H1 (cell line): ENCODE results near the gene ZNF773.

Source experiments
- EP300 ChIP-seq, 2 experiments: IDR thresholded peaks; 1 replicate in 1 of 2; 2 replicates in 1 of 2; pipeline ENCODE4 v1.6.1; 2011 to 2012; ENCODE audit warnings: low read depth in 2 of 2, low read length in 2 of 2, mild to moderate bottlenecking in 2 of 2, borderline replicate concordance in 1 of 2, inconsistent platforms in 1 of 2, moderate library complexity in 1 of 2
- POLR2A ChIP-seq, 2 experiments: IDR thresholded peaks; 1 replicate in 1 of 2; 2 replicates in 1 of 2; pipeline ENCODE4 v1.6.1; 2011; ENCODE audit warnings: low read depth in 2 of 2, low read length in 2 of 2, mild to moderate bottlenecking in 2 of 2; ENCODE audit errors: control extremely low read depth in 1 of 2
- POLR2AphosphoS5 ChIP-seq: IDR thresholded peaks from 2 replicates; pipeline ENCODE4 v1.6.1; 2011; ENCODE audit warnings: low read depth, low read length
- RFX5 ChIP-seq: IDR thresholded peaks from 2 replicates; pipeline ENCODE4 v1.6.1; 2011; ENCODE audit warnings: low read depth, low read length, improper control_type of control experiment, borderline replicate concordance
- SP1 ChIP-seq: IDR thresholded peaks from 2 replicates; pipeline ENCODE4 v1.6.1; 2011; ENCODE audit warnings: low read depth, low read length
- SUZ12 ChIP-seq: fragments of 200-600 bp; sonication (generic); IDR thresholded peaks from 2 replicates; pipeline ENCODE4 v1.6.1; 2012; ENCODE audit warnings: mild to moderate bottlenecking, inconsistent platforms, low read length, moderate library complexity, mixed read lengths
- TF ChIP-seq, protein P1 (sequence below), 3 experiments: IDR thresholded peaks; 1 replicate in 2 of 3; 2 replicates in 1 of 3; pipeline versions ENCODE4 v1.5.1 to v1.6.1; 2011; ENCODE audit warnings: low read length in 3 of 3, mild to moderate bottlenecking in 3 of 3, inconsistent platforms in 2 of 3, low read depth in 1 of 3, moderate library complexity in 1 of 3; ENCODE audit not compliant: insufficient read depth in 1 of 3; ENCODE audit errors: control extremely low read depth in 1 of 3
- TF ChIP-seq, protein P2 (sequence below): IDR thresholded peaks from 2 replicates; pipeline ENCODE4 v1.6.1; 2011; ENCODE audit warnings: low read length, improper control_type of control experiment

DNA sequence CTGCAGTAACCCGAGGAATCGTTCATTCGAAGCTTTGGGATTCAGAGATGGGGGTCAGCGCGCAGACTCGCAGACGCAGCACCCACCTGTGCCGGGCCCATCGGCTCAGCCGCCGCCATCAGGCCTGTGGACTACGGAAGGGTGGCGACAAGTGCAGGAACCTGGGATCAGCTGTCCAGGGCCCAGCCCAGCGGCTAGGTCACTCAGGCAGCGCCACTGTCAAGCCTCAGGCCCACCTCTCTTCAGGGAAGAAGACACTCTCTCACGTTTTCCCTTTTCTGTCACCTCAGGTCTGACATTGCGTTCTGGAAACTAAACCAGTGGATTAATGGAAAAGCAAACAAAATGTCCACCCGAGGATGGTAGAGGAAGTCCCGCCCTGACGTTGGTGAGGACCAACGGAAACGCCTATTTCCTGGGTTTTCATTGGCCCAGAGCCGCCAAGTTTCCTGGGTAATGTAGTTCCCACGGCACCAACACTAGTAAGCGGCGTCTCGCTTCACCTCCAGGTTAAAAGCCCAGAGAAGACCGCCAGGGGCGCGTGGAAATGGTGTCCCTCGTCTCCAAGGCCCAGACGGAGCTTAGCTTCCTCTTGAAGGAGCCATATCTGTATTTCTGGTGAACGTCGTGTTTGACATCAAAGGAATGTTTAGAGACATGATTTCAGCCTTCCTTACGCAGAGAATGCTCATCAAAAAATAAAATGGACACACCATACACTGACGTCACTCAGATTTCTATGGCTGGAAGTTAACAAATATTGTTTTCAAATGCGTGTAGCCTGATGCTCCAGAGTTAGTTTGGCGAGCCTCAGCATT, 22.3 kb upstream of the ZNF773 start, which contains the start of gene ZNF772:
- TF ChIP-seq RFX5 (no peak), POLR2AphosphoS5 (no peak), EP300 (IDR thresholded peaks at IDR 0.05; ENCODE audit: borderline replicate concordance in 1 of 2, low read depth in 2 of 2, low read length in 2 of 2) (no peak), SP1 (peak; percentile 92), SUZ12 (no peak), POLR2A (IDR thresholded peaks at IDR 0.05; ENCODE audit: control extremely low read depth in 1 of 2, low read depth in 2 of 2, low read length in 2 of 2) (peak in 1 of 2 experiments; percentile 68; a peak in 1 of 3 replicates)
- TF ChIP-seq, protein P1, sequence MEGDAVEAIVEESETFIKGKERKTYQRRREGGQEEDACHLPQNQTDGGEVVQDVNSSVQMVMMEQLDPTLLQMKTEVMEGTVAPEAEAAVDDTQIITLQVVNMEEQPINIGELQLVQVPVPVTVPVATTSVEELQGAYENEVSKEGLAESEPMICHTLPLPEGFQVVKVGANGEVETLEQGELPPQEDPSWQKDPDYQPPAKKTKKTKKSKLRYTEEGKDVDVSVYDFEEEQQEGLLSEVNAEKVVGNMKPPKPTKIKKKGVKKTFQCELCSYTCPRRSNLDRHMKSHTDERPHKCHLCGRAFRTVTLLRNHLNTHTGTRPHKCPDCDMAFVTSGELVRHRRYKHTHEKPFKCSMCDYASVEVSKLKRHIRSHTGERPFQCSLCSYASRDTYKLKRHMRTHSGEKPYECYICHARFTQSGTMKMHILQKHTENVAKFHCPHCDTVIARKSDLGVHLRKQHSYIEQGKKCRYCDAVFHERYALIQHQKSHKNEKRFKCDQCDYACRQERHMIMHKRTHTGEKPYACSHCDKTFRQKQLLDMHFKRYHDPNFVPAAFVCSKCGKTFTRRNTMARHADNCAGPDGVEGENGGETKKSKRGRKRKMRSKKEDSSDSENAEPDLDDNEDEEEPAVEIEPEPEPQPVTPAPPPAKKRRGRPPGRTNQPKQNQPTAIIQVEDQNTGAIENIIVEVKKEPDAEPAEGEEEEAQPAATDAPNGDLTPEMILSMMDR (IDR thresholded peaks at IDR 0.05; ENCODE audit: control extremely low read depth in 1 of 3, insufficient read depth in 1 of 3, low read depth in 1 of 3, low read length in 3 of 3), result peak; percentile 62 to 91 (median 80)
- TF ChIP-seq, protein P2, sequence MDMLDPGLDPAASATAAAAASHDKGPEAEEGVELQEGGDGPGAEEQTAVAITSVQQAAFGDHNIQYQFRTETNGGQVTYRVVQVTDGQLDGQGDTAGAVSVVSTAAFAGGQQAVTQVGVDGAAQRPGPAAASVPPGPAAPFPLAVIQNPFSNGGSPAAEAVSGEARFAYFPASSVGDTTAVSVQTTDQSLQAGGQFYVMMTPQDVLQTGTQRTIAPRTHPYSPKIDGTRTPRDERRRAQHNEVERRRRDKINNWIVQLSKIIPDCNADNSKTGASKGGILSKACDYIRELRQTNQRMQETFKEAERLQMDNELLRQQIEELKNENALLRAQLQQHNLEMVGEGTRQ, result no peak
